ENCODE measurements around the gene CHD2. TPM values are rescaled to one million over a fixed set of nuclear protein-coding genes. Genes with fewer than 3 reads are reported as not detected.

CHD2 gene
- total RNA-seq, 1 experiment from 2014 or later = 85.0 TPM

GRCh38 chr15:92924216-92924615, 24.1 kb downstream of the CHD2 start:
- Histone ChIP-seq H3K9me3 (no peaks in the 10 kb centered on the region), H3K4me3 (ENCODE audit: low read depth, low read length) (no peak overlapping the region), H3K36me3 (ENCODE audit: control insufficient read depth, insufficient read depth, low read length) (peaks cover 2% of the 10 kb centered on the region; the same call in 1 of the 2 replicates), H3K4me1 (peaks cover 20% of the 10 kb centered on the region; the same call in 1 of the 2 replicates), H3K27me3 (replicated peaks; ENCODE audit: control insufficient read depth, insufficient read depth, low read length) (no peaks in the 10 kb centered on the region)
- ChIA-PET CTCF (no interaction called here), POLR2A (no interaction called here)
- intact Hi-C loops (cut with micrococcal nuclease; ENCODE audit: unreplicated experiment) = no loop called here
- H3K36me3 Mint-ChIP-seq (ENCODE audit: insufficient read depth, unreplicated experiment) = peaks cover 98% of the 10 kb centered on the region
- no peak overlapping the region for H3K4me3 Mint-ChIP-seq (ENCODE audit: unreplicated experiment)
- no peaks in the 10 kb centered on the region for H3K27me3 Mint-ChIP-seq (ENCODE audit: insufficient read depth, unreplicated experiment)
- H3K9me3 Mint-ChIP-seq (ENCODE audit: unreplicated experiment) = no peaks in the 10 kb centered on the region
- TF ChIP-seq CTCF (IDR thresholded peaks at IDR 0.05; ENCODE audit: insufficient read depth in 1 of 2, low read depth in 1 of 2, low read length in 1 of 2, severe bottlenecking in 1 of 2, unreplicated experiment in 1 of 2) = no peak
- BruUV-seq (replicated peaks) = no TSS peak
- H3K27ac Mint-ChIP-seq (ENCODE audit: unreplicated experiment) = no peak overlapping the region
- DNase-seq = no peak
- H3K4me1 Mint-ChIP-seq (ENCODE audit: low read depth, unreplicated experiment) = peaks cover 32% of the 10 kb centered on the region

- no peaks in the 10 kb centered on the region for H3K9me3 Mint-ChIP-seq (ENCODE audit: unreplicated experiment)
- no peaks in the 10 kb centered on the region for H3K9me3 ChIP-seq
- no peak for DNase-seq
- intact Hi-C loops (cut with micrococcal nuclease; ENCODE audit: unreplicated experiment) = no loop called here
- peaks cover 98% of the 10 kb centered on the region for H3K36me3 Mint-ChIP-seq (ENCODE audit: insufficient read depth, unreplicated experiment)
- H3K36me3 ChIP-seq (ENCODE audit: control insufficient read depth, insufficient read depth, low read length) = peaks cover 5% of the 10 kb centered on the region
- no TSS peak for BruUV-seq (replicated peaks)
- H3K4me1 ChIP-seq = peaks cover 17% of the 10 kb centered on the region; the same call in 1 of the 2 replicates
- H3K4me1 Mint-ChIP-seq (ENCODE audit: low read depth, unreplicated experiment) = peaks cover 30% of the 10 kb centered on the region
- TF ChIP-seq CTCF (IDR thresholded peaks at IDR 0.05; ENCODE audit: insufficient read depth in 1 of 2, low read depth in 1 of 2, low read length in 1 of 2, severe bottlenecking in 1 of 2, unreplicated experiment in 1 of 2) = no peak
- H3K4me3 ChIP-seq (ENCODE audit: low read depth, low read length) = no peak overlapping the region
- no peaks in the 10 kb centered on the region for H3K27me3 Mint-ChIP-seq (ENCODE audit: insufficient read depth, unreplicated experiment)
- no peak overlapping the region for H3K4me3 Mint-ChIP-seq (ENCODE audit: unreplicated experiment)
- CTCF ChIA-PET = no interaction called here
- H3K27ac Mint-ChIP-seq (ENCODE audit: unreplicated experiment) = no peak overlapping the region
- H3K27me3 ChIP-seq (replicated peaks; ENCODE audit: control insufficient read depth, insufficient read depth, low read length) = no peaks in the 10 kb centered on the region
- POLR2A ChIA-PET = no interaction called here
These were observed 25.3 kb downstream of the CHD2 start for GRCh38 chr15:92925454-92925853.

- peaks cover 17% of the 10 kb centered on the region for H3K4me1 Mint-ChIP-seq (ENCODE audit: low read depth, unreplicated experiment)
- no peak overlapping the region for H3K4me3 Mint-ChIP-seq (ENCODE audit: unreplicated experiment)
- ChIA-PET POLR2A (no interaction called here), CTCF (no interaction called here)
- no peak for TF ChIP-seq CTCF (IDR thresholded peaks at IDR 0.05; ENCODE audit: insufficient read depth in 1 of 2, low read depth in 1 of 2, low read length in 1 of 2, severe bottlenecking in 1 of 2, unreplicated experiment in 1 of 2)
- BruUV-seq (replicated peaks) = no TSS peak
- Histone ChIP-seq H3K4me1 (0 out of 2 replicates have a peak, but pooled peaks cover 3% of the 10 kb centered on the region), H3K27me3 (replicated peaks; ENCODE audit: control insufficient read depth, insufficient read depth, low read length) (no peaks in the 10 kb centered on the region), H3K36me3 (ENCODE audit: control insufficient read depth, insufficient read depth, low read length) (peaks cover 6% of the 10 kb centered on the region), H3K4me3 (ENCODE audit: low read depth, low read length) (no peak overlapping the region), H3K9me3 (no peaks in the 10 kb centered on the region)
- H3K36me3 Mint-ChIP-seq (ENCODE audit: insufficient read depth, unreplicated experiment) = peaks cover 97% of the 10 kb centered on the region
- no peak overlapping the region for H3K27ac Mint-ChIP-seq (ENCODE audit: unreplicated experiment)
- DNase-seq = no peak
- intact Hi-C loops (cut with micrococcal nuclease; ENCODE audit: unreplicated experiment) = no loop called here
- no peaks in the 10 kb centered on the region for H3K9me3 Mint-ChIP-seq (ENCODE audit: unreplicated experiment)
- no peaks in the 10 kb centered on the region for H3K27me3 Mint-ChIP-seq (ENCODE audit: insufficient read depth, unreplicated experiment)
These were observed 28.2 kb downstream of the CHD2 start for GRCh38 chr15:92928225-92928750.

Measured in Caco-2 (cell line).